GM21737 (cell line): ENCODE measurements around the gene CHRM4.

Source experiments
- ATAC-seq: cut with Tn5 transposase; IDR thresholded peaks from one replicate; pipeline ENCODE4 v1.9.1; 2021; ENCODE audit warnings: mild to moderate bottlenecking, moderate library complexity; ENCODE audit not compliant: unreplicated experiment

CHRM4 gene

DNA sequence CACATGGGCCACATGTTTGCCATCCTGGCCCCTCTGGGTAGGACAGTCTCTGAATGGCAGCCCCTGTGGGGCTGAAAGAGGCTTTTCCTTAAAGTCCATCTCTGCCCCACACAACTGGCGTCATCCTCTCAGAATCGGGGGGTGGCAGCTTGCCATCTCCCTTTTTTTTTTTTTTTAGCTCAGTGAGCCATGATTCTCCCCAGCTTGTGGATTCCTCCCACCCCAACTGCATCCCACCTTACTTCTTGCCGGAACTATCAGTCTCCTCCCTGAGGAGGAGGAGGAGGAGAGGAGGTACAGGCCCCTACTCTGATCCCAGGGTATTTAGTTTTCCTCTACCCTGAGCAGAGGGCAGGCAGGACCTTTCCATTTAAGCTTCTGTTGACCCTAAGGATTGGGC lies 40.9 kb downstream of the CHRM4 start:
- no peak for ATAC-seq

DNA sequence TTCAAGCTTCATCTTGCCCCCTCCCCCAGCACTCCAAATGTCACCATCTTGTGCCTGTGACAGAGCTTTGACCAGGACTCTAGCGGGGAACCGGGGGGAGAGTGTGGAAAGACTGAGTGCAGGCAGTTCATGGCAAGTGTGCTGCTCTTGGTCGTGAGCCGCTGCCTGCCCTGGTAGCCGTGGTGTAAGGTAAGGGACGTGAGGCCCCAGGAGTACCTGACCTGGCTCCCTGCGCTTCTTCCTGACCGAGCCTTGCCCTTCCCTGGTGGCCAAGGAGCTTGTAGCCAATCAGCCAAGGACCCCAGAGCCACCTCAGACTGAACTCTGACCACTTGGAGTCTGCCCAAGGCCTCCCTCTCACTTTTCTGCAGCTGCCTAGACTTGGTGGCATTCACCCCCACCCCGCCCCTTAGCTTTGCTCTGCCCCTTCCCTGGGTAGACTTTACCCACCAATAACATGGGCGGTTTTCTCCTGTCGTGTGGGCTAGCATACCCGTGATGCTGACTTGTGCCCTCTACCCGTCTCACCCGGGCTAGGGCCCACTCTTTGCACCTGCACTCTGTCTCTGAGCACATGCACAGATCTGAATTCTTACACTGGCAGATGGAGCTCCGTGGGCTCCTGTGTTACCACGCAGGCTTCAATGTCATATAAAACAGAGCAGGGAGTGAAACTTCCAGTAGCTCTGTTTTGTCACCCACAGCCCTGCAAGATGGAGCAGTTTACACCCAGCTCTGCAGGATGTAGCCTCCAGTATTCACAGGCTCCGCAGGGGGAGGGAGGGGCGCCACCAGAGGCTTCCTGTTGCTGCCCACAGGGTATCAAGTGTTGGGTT lies 42.8 kb downstream of the CHRM4 start:
- no peak for ATAC-seq

DNA sequence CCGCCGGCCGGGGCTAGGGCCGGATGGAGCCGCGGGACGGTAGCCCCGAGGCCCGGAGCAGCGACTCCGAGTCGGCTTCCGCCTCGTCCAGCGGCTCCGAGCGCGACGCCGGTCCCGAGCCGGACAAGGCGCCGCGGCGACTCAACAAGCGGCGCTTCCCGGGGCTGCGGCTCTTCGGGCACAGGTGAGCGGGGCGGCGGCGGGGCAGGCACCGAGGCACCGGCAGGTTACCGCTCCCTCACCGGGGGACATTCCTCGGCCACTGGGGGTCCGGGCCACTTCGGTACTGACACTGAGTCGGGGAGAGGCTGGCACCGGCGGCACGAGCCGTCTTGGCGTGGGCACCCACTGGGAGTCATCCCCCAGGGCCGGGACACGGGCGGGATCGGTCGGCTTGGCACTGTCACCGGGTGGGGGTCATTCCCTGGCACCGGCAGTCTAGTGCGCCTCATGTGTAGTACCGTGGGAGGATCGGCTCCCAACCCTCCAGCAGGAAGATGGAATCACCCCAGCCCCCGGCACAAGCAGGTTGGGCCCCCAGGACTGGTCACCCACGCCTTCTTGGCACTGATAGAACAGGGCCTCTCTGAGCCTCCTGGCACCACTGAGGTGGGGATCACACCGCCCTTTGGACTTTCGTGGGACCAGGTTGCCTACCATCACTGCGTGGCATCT lies 43.8 kb downstream of the CHRM4 start:
- no peak for ATAC-seq

DNA sequence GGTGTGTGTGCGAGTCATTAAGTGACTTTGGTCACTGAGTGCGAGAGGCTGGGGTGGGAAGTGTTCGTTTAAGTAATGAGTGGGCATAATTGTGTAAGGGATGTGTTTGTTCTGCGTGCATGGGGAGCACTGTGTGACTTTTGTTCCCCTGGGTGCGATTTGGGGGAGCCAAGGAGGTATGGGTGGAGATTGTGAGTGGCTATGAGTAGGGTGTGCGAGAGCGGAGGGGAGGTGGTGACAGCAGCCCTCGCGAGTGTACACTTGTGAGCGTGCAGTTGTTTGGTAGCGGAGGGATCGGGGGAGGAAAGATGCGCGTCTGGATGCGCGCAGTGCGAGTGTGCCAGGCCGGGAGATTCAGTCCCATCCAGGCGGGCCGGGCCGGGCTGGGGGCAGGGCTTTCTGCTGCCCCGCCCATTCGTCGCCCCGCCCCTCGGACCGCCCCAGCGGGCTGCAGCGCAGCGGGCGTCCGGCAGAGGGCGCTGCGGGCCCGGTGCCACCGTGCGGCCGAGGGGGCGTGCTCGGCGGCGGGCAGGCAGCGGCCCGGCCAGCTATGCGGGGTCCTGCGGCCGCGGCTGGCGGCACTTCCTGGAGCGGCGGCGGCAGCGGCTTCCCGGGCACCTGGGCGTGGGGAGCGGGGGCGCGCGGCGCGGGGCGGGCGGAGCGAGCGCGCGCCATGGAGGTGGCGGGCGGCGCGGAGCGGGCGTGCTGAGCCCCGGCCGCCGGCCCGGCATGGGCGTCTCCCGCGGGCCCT lies 44.5 kb downstream of the CHRM4 start, which contains the start of gene DGKZ:
DGKZ (plus strand) TSS at position 578 of the 751 bp plus-strand sequence. CDS start 197 bp downstream, outside the sequence.
- ATAC-seq: peak; percentile 70

DNA sequence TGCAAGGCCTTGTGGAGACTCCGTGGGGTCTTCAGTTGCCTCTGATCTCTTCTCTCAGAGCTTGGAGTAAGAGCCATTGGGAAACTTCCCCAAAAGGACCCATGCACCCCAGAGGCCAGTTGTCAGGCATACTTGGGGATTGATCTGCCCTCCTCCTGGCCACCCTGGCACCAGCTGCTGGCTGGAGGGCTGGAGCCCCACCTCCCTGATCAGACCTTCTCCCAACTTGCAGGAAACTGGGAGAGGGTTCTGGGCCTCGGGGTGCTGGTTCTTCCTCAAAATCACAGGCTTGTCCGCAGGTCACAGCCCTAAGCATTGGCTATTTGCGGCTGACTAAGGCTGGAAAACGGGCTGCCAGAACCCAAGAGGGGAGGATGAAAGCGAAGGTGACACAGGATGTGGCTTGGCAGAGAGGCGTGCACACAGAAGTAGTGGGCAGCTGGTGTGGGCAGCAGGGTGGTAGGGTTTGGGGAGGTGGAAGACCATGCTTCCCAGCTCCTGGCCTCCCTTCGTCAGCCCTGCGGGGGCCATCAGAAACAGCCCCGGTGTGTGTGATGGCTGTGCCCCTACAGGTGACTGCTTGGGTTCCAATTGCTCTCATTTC lies 45.6 kb downstream of the CHRM4 start:
- ATAC-seq: no peak

DNA sequence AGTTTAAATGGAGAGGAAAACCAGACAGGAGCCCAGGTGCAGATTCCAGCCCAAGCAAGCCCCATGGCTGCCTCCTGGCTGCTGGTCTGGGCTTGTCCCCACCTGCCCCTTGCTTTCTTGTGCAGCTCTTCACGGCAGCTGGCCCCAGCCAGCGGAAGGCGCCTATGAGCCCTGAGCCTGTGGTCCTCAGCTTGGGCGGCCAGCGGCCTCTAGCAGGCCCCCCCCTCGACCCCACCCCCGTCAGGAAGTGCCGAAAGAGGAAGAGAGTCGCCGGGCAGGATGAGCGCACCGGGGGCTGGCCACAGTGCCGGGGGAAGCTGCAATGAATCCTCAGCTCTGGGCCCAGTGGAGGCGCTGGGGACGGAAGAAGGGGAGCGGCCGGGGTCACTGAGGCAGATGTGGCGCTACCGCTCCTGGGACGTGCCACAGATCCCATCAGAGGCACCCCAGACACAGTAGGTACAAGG lies 46.4 kb downstream of the CHRM4 start:
- ATAC-seq: no peak

DNA sequence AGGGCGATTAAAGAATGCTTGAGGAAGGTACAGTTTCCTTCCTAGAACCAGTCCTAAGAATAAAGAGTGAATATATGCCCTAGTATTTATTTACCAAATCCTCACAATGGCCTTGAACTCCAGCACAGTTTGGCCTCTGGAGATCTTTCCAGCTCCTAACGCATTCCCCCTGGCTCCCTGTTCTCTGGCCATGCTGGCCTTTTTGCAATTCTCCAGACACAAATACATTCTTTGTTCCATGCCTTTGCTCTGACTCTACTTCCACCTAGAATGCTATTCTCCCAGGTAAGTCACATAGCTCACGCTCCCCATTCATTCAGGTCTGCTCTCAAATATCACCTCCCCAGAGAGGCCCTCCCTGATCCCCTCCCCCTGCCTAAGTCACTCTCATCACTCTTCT lies 48.1 kb downstream of the CHRM4 start:
- no peak for ATAC-seq

DNA sequence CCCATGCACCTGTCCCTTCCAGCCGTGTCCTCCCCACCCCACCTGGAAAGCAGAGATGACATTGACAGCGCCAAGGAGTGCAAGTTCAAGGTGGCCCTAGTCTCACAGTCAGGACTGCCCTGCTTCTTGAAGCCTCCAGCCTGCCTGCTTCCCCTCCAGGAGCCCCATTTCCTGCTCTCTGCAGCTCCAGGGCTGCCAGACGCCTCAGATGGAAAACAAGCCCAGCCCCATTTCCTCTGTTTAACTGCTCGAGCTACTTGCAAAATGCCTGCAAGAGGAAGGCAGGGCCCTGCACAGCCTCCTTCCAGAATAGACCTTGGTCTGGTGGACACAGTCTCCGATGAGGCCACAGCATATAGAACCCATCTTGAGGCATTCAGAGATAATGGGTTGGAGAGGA lies 49.3 kb downstream of the CHRM4 start:
- no peak for ATAC-seq

DNA sequence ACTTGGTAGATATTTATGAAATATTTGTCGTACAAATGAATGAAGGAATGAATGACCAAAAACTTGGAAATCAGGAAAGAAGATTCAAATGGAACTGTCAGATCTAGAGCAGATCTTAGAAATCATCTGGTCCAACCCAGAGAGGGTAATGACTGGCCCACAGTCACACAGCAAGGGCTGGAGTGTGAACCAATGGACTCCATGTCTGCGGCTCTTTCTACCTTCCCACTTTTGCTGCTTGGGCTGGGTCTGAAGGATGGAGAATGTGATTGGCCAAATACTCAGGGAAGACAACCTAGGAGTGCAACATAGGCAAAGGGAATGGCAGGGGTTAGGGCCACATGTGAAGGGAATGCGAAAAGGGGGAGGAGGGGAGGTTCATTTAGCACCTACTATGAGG lies 50.1 kb downstream of the CHRM4 start:
- no peak for ATAC-seq

DNA sequence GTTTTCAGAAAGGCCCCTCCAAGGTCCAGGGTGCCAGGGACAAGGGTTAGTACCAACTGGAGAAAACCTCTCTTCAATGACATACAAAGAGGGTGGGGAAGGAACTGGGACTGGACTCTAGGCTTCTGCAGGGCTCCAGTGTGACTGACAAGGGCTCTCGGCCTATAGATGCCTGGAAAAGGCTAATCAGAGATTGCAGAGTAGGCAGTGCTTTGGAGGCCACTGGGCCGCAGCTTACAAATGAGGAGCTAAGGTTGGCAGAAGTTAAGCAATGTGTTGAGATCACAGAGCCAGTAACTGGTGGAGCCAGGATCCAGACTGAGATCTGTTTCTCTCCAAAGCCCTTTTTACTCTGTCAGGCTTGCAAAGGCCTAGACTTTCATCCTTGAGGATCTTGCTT lies 51.8 kb downstream of the CHRM4 start:
- ATAC-seq: no peak

DNA sequence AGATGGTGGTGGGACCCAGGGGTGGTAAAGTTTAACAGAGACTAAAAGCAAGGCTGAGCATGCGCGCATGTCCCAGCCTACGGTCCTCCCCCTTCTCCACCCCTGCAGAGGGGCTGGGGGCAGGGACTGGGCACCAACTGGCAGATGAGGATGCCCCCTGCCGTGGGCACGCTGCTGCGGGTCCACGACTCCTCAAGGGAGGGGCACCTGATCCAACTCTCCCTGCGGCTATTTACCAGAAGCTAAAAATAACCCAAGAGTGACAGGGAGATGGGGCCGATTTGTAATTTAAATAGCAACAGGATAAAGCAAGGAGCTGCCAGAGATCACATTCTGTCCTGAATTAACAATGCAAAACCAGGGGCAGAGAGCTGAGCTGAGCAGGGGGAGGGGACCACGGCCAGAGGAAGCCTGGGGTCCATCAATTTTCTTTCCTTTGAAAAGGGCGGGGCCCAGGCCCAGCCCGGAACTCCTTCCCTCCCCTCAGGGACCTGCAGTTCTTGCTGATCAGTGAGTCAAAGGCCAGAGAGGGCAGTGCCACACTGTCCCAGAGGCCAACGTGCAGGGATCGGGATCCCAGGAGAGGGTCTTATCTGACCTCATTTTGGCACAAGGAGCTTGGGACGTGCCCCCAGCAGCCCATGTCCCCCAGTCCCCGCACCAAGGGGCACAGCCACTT lies 52.4 kb downstream of the CHRM4 start:
- no peak for ATAC-seq

DNA sequence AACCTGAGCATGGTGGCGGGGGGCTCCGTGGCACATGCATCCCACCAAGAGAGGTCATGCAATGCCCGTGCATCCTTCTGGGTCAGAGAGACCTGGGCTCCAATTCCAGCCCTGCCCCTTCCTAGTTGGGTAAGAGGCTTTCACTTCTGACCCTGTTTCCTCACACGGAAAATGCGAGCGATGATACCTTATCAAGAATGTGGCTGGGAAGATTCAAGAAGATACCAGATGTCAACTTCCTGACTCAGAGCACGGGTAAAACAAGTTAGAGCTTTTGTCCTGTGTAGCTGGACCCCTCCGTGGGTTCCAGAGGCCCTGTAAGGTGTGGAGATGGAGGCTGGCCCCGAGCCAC lies 53.0 kb downstream of the CHRM4 start:
- no peak for ATAC-seq

DNA sequence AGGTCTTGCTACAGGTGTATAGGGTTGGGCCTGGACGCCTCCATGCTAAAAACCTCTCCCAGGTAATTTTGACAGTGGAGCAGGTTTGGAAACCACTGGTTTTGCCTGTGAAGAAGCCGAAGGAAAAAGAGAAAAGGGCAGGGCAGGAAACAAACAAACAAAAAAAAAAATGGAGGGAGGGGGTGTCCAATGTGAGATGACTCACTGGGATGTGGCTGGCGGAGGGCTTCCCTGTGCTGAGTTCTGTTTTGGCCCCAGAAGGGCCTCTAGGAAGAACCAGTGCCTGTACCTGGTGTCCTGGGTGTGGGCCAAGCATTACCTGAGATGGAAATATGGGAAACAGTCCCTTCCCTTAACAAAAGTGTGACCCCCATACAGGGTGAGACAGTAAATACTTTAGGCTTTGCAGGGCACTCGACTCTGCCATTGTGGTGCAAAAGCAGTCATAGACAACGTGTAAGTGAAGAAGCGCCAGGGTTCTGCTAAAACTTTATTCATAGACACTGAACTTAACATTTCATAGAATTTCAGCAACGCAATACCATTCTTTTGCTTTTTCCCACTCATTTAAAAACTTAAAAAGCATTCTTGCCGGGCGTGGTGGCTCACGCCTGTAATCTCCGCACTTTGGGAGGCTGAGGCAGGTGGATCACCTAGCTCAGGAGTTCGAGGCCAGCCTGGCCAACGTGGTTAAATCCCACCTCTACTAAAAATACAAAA lies 53.8 kb downstream of the CHRM4 start:
- ATAC-seq: no peak

DNA sequence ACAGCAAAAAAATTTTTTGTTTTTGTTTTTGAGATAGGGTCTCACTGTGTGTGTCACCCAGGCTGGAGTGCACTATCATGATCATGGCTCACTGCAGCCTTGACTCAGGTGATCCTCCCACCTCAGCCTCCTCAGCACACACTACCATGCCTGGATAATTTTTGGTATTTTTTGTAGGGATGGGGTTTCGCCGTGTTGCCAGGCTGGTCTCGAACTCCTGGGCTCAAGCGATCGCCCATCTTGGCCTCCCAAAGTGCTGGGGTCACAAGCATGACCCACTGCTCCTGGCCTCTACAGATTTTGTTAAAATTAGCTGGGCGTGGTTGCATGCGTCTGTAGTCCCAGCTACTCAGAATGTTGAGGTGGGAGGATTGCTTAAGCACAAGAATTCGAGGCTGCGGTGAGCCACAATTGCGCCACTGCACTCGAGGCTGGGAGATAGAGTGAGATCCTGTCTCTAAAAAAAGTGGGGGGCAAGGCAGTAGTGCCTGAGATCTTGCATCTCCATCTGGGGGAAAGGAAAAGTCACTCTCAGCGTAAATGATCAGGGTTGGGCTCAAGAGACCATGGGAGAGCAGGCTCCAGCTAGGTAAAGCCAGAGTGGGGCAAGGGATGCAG lies 54.9 kb downstream of the CHRM4 start:
- ATAC-seq: no peak

DNA sequence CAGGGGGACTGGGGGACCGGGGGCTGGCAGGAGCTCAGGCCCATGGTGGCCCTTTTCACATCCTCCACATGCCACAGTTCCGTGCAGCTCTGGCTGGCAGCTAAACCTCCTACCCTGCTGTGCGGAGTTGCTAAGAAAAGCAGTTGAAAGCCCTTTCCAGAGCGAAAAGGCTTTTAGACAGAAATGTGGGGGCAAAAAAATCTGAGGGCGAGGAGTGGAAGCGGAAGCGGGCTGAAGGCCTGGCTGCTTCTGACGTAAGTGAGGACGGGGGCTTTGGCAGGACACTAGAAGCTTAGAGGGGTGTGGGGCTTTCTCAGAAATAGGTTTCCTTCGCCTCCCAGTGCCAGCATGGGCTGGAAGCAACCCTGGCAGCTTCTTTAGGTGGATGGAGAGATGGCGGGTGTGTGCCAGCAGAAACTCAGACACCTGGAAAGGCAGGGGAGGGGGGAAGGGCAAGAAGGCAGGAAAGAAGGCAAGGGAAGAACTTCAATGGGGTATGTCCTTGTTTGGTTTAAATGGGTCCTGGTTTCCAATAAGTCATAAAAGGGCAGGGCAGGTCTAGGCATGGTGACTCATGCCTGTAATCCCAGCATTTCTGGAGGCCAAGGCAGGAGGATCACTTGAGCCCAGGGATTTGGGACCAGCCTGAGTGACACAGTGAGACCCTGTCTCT lies 55.5 kb downstream of the CHRM4 start:
- ATAC-seq: no peak

DNA sequence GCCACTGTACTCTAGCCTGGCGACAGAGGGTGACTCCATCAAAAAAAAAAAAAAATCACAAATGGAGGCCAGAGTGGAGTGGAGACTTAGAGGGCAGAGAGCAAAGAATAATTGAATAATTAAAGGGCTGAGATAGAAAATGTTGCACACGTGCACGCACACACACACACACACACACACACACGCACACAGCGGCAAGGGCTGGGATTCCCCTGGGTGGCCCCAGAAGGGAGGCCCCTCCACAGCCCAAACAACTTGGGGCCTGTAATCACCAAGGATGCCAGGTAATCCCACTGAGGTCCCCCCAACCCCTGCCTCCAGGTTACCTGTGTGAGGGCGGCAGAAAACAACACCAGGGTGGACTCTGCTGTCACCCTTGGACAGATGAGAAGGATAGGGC lies 56.3 kb downstream of the CHRM4 start:
- no peak for ATAC-seq

DNA sequence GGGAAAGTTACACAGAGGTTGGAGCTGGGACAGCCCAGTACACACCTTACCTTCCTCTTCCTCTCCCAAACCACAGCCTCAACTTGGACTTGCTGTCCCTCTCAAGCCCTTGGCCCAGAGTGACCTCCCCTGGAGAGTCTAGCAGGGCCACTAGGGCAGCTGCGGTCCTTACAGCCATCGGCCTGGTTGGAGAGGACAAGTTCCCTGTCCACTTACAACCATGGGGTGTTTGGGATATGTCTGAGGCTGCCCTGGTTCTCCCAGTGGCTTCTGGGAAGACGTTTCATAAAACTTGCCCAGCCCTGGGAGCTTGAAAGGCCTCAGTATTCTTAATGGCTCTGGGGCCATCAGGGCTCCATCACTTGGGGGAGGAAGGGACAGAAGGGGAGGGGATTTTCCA lies 57.4 kb downstream of the CHRM4 start:
- ATAC-seq: no peak
